ENCODE results near the gene TOP1. TPM values are rescaled to one million over a fixed set of nuclear protein-coding genes. Genes with fewer than 3 reads are reported as not detected.

TOP1 gene
- total and polyA plus RNA-seq, 9 of the 15 experiments (the other 6 are each of a cell fraction or from before 2014, with no cell fraction given): 26.4 to 127 (median 39.6) TPM

- TF ChIP-seq ZBTB40 (IDR thresholded peaks at IDR 0.05) (no peak), ZBTB40 (CRISPR knock-in tag; IDR thresholded peaks at IDR 0.05) (no peak), FOXJ2 (tag; IDR thresholded peaks at IDR 0.05) (peak; percentile 97), FOS (IDR thresholded peaks at IDR 0.05; ENCODE audit: extremely low read depth, insufficient read length) (no peak), ZBTB2 (IDR thresholded peaks at IDR 0.05) (peak; percentile 52; the same call in 1 of the 2 replicates), KLF6 (CRISPR knock-in tag; IDR thresholded peaks at IDR 0.05; ENCODE audit: borderline replicate concordance) (no peak), SAFB2 (IDR thresholded peaks at IDR 0.05; ENCODE audit: borderline replicate concordance, low read depth, low read length, severe bottlenecking) (no peak), POLR2B (IDR thresholded peaks at IDR 0.05; ENCODE audit: low read depth, partially characterized antibody) (no peak), HINFP (tag; conservative IDR thresholded peaks at IDR 0.05; ENCODE audit: low read depth) (no peak), ZNF12 (CRISPR knock-in tag; IDR thresholded peaks at IDR 0.05) (no peak)
Measured at GRCh38 chr20:41116282-41116956, 87.8 kb downstream of the TOP1 start (continued).
